Skeletal muscle tissue (tissue), 4 donors: ENCODE measurements around the gene PLCH1. TPM values are rescaled to one million over a fixed set of nuclear protein-coding genes. Genes with fewer than 3 reads are reported as not detected.
A peak's percentile ranks its signal among the peaks of the same experiment; 100 is the strongest.

Experiments used
- H3K27ac ChIP-seq: one replicate; pipeline ENCODE4 v1.7.0; 2013; ENCODE audit warnings: mild to moderate bottlenecking, low read depth, low read length, inconsistent platforms
- H3K27me3 ChIP-seq, 3 donors: one replicate each; pipeline ENCODE4 v1.7.0; 2013; ENCODE audit warnings: low read length in 3 of 3; ENCODE audit not compliant: control insufficient read depth in 3 of 3, insufficient read depth in 3 of 3
- H3K36me3 ChIP-seq, 3 donors: one replicate each; pipeline ENCODE4 v1.7.0; 2013; ENCODE audit warnings: low read length in 3 of 3; ENCODE audit not compliant: control insufficient read depth in 3 of 3, insufficient read depth in 3 of 3
- H3K4me1 ChIP-seq, 3 donors: one replicate each; pipeline ENCODE4 v1.7.0; 2013; ENCODE audit warnings: low read length in 3 of 3, mild to moderate bottlenecking in 3 of 3; ENCODE audit not compliant: control insufficient read depth in 3 of 3, insufficient read depth in 3 of 3
- H3K4me3 ChIP-seq, 3 donors: one replicate each; pipeline ENCODE4 v1.7.0; 2013; ENCODE audit warnings: low read length in 3 of 3
- H3K9ac ChIP-seq, 3 donors: one replicate each; pipeline ENCODE4 v1.7.0; 2013; ENCODE audit warnings: low read length in 3 of 3, mild to moderate bottlenecking in 3 of 3, moderate library complexity in 2 of 3, low read depth in 1 of 3
- H3K9me3 ChIP-seq, 3 donors: one replicate each; pipeline ENCODE4 v1.7.0; 2013; ENCODE audit warnings: low read length in 3 of 3; ENCODE audit not compliant: control insufficient read depth in 3 of 3
- total RNA-seq: library from RNA; depleted of rRNA; stranded (reverse); fragments of >200 nt; gene quantifications from one replicate; pipeline ENCODE4 v1.2.3, GENCODE V29; 2014
- donor health status: Osteomylitis.

The PLCH1 gene
- total RNA-seq, 1 donor from 2014 or later: 0.52 TPM

DNA sequence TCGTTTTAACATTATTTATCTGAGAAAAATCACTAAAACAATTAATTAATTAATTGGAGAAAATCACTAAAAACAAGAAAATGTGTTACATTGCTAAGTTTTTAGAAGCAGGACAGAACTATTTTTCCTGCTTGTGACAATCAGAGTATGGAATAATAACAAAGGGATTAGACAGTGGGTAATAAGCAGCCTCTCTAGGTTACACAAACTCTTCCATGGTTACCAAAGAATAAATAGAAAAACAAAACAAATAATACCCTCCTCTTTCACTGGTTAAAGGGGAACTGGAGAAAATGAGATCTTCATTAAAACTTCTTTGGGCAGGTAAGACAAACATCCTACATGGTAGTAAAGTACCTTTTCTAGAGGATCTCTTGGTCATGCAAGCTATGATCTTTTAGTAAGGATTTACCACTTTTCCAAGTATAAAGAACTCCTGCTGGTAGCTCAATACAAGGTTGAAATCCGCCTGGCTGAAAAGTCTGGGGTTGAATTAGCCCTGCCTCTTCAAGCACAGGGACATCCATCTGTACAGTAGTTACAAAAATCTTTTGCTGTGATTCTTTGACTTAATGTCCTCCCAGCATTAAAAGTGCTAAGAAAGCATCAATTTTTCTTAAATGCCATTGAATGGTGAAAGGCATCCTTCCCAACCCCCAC, 2.5 kb upstream of the PLCH1 start:
- Histone ChIP-seq H3K27me3 (peaks cover 16 to 30% (median 17%) of the 10 kb centered on the region in 3 donors), H3K36me3 (no peaks in the 10 kb centered on the region), H3K4me3 (no peak overlapping the region), H3K27ac (no peak overlapping the region), H3K9me3 (no peaks in the 10 kb centered on the region), H3K4me1 (peaks cover 12 to 26% (median 14%) of the 10 kb centered on the region in 3 donors), H3K9ac (no peak overlapping the region)

- H3K4me1 ChIP-seq: peaks cover 12 to 26% (median 14%) of the 10 kb centered on the region in 3 donors
- peaks cover 17 to 32% (median 19%) of the 10 kb centered on the region in 3 donors for H3K27me3 ChIP-seq
- H3K4me3 ChIP-seq: no peak overlapping the region
Measured at GRCh38 chr3:155746703-155747102, 1.8 kb upstream of the PLCH1 start.

GRCh38 chr3:155745795-155746550, 1.1 kb upstream of the PLCH1 start:
- H3K9me3 ChIP-seq: no peaks in the 10 kb centered on the region
- no peak overlapping the region for H3K27ac ChIP-seq
- peak overlapping the region; percentile 6 to 82 (median 50) for H3K4me3 ChIP-seq
- no peaks in the 10 kb centered on the region for H3K36me3 ChIP-seq
- H3K4me1 ChIP-seq: peaks cover 12 to 26% (median 14%) of the 10 kb centered on the region in 3 donors
- H3K27me3 ChIP-seq: peaks cover 19 to 36% (median 19%) of the 10 kb centered on the region in 3 donors
- H3K9ac ChIP-seq: no peak overlapping the region

More at GRCh38 chr3:155746703-155747102, 1.8 kb upstream of the PLCH1 start:
- no peak overlapping the region for H3K9ac ChIP-seq
- no peaks in the 10 kb centered on the region for H3K36me3 ChIP-seq
- no peaks in the 10 kb centered on the region for H3K9me3 ChIP-seq
- no peak overlapping the region for H3K27ac ChIP-seq

- no peak overlapping the region for H3K27ac ChIP-seq
- peaks cover 19 to 44% (median 21%) of the 10 kb centered on the region in 3 donors for H3K27me3 ChIP-seq
- H3K4me1 ChIP-seq: peaks cover 12 to 26% (median 14%) of the 10 kb centered on the region in 3 donors
- H3K9ac ChIP-seq: peak overlapping the region; percentile 64 to 76 (median 73)
- H3K4me3 ChIP-seq: peak overlapping the region; percentile 82 to 84 (median 82)
- H3K9me3 ChIP-seq: no peaks in the 10 kb centered on the region
- no peaks in the 10 kb centered on the region for H3K36me3 ChIP-seq
Measured at GRCh38 chr3:155744010-155744625, 753 bp downstream of the PLCH1 start.

GRCh38 chr3:155743606-155744005, 1.3 kb downstream of the PLCH1 start:
- Histone ChIP-seq H3K9me3 (no peaks in the 10 kb centered on the region), H3K4me3 (peak overlapping the region; percentile 82 to 84 (median 82)), H3K9ac (peak overlapping the region in 2 of 3 donors; percentile 73 to 76), H3K27ac (no peak overlapping the region), H3K36me3 (no peaks in the 10 kb centered on the region), H3K4me1 (peaks cover 12 to 26% (median 14%) of the 10 kb centered on the region in 3 donors), H3K27me3 (peaks cover 19 to 47% (median 25%) of the 10 kb centered on the region in 3 donors)

GRCh38 chr3:155742349-155742965, 2.4 kb downstream of the PLCH1 start:
- no peaks in the 10 kb centered on the region for H3K9me3 ChIP-seq
- no peaks in the 10 kb centered on the region for H3K36me3 ChIP-seq
- peaks cover 19 to 47% (median 25%) of the 10 kb centered on the region in 3 donors for H3K27me3 ChIP-seq
- H3K27ac ChIP-seq: no peak overlapping the region
- H3K4me3 ChIP-seq: no peak overlapping the region
- H3K9ac ChIP-seq: no peak overlapping the region
- peaks cover 12 to 26% (median 14%) of the 10 kb centered on the region in 3 donors for H3K4me1 ChIP-seq

GRCh38 chr3:155741603-155742002, 3.3 kb downstream of the PLCH1 start:
- H3K4me1 ChIP-seq: peaks cover 12 to 26% (median 14%) of the 10 kb centered on the region in 3 donors
- no peaks in the 10 kb centered on the region for H3K36me3 ChIP-seq
- H3K4me3 ChIP-seq: no peak overlapping the region
- peaks cover 19 to 47% (median 25%) of the 10 kb centered on the region in 3 donors for H3K27me3 ChIP-seq
- H3K9ac ChIP-seq: no peak overlapping the region
- no peaks in the 10 kb centered on the region for H3K9me3 ChIP-seq
- no peak overlapping the region for H3K27ac ChIP-seq

DNA sequence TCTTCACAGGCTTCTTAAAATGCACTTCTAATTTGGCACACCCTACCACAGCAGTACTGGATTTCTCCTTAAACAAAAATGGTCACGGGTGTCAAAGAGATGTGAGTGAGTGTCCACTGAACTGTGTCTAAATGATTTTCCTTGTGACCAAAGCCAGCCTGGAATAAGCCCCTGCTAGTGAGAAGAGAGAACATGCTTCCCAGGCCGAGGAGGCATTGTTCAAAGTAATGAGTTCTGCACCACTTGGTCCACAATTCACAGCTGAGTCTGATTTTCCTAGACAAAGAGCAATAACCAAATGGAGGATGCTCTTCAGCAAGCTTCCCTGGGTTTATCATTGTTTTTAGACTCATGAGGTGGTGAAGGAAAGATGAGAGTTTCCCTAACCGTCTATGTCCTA, 3.8 kb downstream of the PLCH1 start:
- Histone ChIP-seq H3K4me1 (peaks cover 12 to 24% (median 14%) of the 10 kb centered on the region in 3 donors), H3K4me3 (no peak overlapping the region), H3K27ac (no peak overlapping the region), H3K9ac (no peak overlapping the region), H3K36me3 (no peaks in the 10 kb centered on the region), H3K9me3 (no peaks in the 10 kb centered on the region), H3K27me3 (peaks cover 19 to 45% (median 25%) of the 10 kb centered on the region in 3 donors)

- Histone ChIP-seq H3K4me3 (no peak overlapping the region), H3K4me1 (peaks cover 4 to 6% (median 6%) of the 10 kb centered on the region in 3 donors), H3K27ac (no peak overlapping the region), H3K9me3 (no peaks in the 10 kb centered on the region), H3K27me3 (peaks cover 13 to 30% (median 20%) of the 10 kb centered on the region in 3 donors), H3K36me3 (no peaks in the 10 kb centered on the region), H3K9ac (no peak overlapping the region)
Measured at GRCh38 chr3:155739154-155739553, 5.7 kb downstream of the PLCH1 start.
